CD14-positive monocyte (primary cell): ENCODE results near the gene TMED10. TPM values are rescaled to one million over a fixed set of nuclear protein-coding genes. Genes with fewer than 3 reads are reported as not detected.

ENCODE experiments used
- DNase-seq, 3 donors: peaks; one replicate each; pipeline ENCODE4 v3.0.0-alpha.2; 2011 to 2022
- H2AFZ ChIP-seq: 2 replicates; pipeline ENCODE4 v1.6.0; 2012; ENCODE audit warnings: mild to moderate bottlenecking, low read depth, low read length, inconsistent platforms; ENCODE audit not compliant: insufficient read depth, poor library complexity, severe bottlenecking
- H3K27ac ChIP-seq, 2 donors: 1 replicate in 1 of 2; 2 replicates in 1 of 2; pipeline ENCODE4 v1.5.1; 2012 to 2013; ENCODE audit warnings: low read length in 2 of 2, control low read depth in 1 of 2, inconsistent platforms in 1 of 2, low read depth in 1 of 2, mild to moderate bottlenecking in 1 of 2
- H3K27me3 ChIP-seq, 2 donors: one replicate each; pipeline versions ENCODE4 v1.6.0 to v1.6.1; 2011 to 2013; ENCODE audit warnings: low read length in 2 of 2; ENCODE audit not compliant: control insufficient read depth in 2 of 2, insufficient read depth in 2 of 2
- H3K36me3 ChIP-seq, 2 donors: replicated peaks in 1 of 2; 1 replicate in 1 of 2; 2 replicates in 1 of 2; pipeline versions ENCODE4 v1.5.1 to v1.6.1; 2012 to 2013; ENCODE audit warnings: low read length in 2 of 2, control low read depth in 1 of 2, inconsistent platforms in 1 of 2, mild to moderate bottlenecking in 1 of 2; ENCODE audit not compliant: insufficient read depth in 2 of 2, control insufficient read depth in 1 of 2
- H3K4me1 ChIP-seq, 2 donors: 1 replicate in 1 of 2; 2 replicates in 1 of 2; pipeline versions ENCODE4 v1.5.1 to v1.6.1; 2012 to 2013; ENCODE audit warnings: low read length in 2 of 2, control low read depth in 1 of 2, inconsistent platforms in 1 of 2, mild to moderate bottlenecking in 1 of 2, moderate library complexity in 1 of 2; ENCODE audit not compliant: insufficient read depth in 2 of 2, control insufficient read depth in 1 of 2
- H3K4me2 ChIP-seq: replicated peaks from 2 replicates; pipeline ENCODE3; 2012; ENCODE audit warnings: low read length, moderate library complexity, mild to moderate bottlenecking; ENCODE audit not compliant: poor library complexity, severe bottlenecking; ENCODE audit errors: extremely low read depth
- H3K4me3 ChIP-seq, 3 experiments: fragments of 200-600 bp in 1 of 3; sonication (generic) in 1 of 3; replicated peaks in 1 of 3; 1 replicate in 2 of 3; 2 replicates in 1 of 3; pipeline ENCODE4 v1.5.1; 2011 to 2013; ENCODE audit warnings: low read length in 3 of 3, mild to moderate bottlenecking in 3 of 3, control low read depth in 2 of 3, low read depth in 2 of 3, inconsistent platforms in 1 of 3, moderate library complexity in 1 of 3
- H3K79me2 ChIP-seq: 2 replicates; pipeline ENCODE4 v1.6.0; 2012; ENCODE audit warnings: mild to moderate bottlenecking, control low read depth, inconsistent platforms, low read length, moderate library complexity; ENCODE audit not compliant: insufficient read depth
- H3K9ac ChIP-seq: 2 replicates; pipeline ENCODE4 v1.6.0; 2017; ENCODE audit warnings: low read length, mild to moderate bottlenecking; ENCODE audit not compliant: insufficient read depth, poor library complexity, severe bottlenecking
- H3K9me3 ChIP-seq, 2 donors: replicated peaks in 1 of 2; 1 replicate in 1 of 2; 2 replicates in 1 of 2; pipeline versions ENCODE4 v1.5.1 to v1.6.1; 2012 to 2013; ENCODE audit warnings: low read length in 2 of 2, control low read depth in 1 of 2; ENCODE audit not compliant: control insufficient read depth in 1 of 2, insufficient read depth in 1 of 2
- H4K20me1 ChIP-seq: 2 replicates; pipeline ENCODE4 v1.6.0; 2012; ENCODE audit warnings: mild to moderate bottlenecking, low read length, control low read depth, moderate library complexity; ENCODE audit not compliant: insufficient read depth
- H3K27ac Mint-ChIP-seq, 7 donors: one replicate each; pipeline ENCODE4 v1.8.0; 2020; ENCODE audit warnings: mild to moderate bottlenecking in 7 of 7, mixed read lengths in 7 of 7, moderate library complexity in 6 of 7, inconsistent platforms in 2 of 7
- H3K27me3 Mint-ChIP-seq, 3 donors: one replicate each; pipeline ENCODE4 v1.8.0; 2021 to 2022; ENCODE audit warnings: low read depth in 3 of 3, mild to moderate bottlenecking in 3 of 3, mixed read lengths in 3 of 3, moderate library complexity in 3 of 3, inconsistent platforms in 1 of 3
- H3K36me3 Mint-ChIP-seq, 2 donors: one replicate each; pipeline ENCODE4 v1.8.0; 2020; ENCODE audit warnings: mixed read lengths in 2 of 2, inconsistent platforms in 1 of 2, mild to moderate bottlenecking in 1 of 2
- H3K4me1 Mint-ChIP-seq: one replicate; pipeline ENCODE4 v1.8.0; 2020; ENCODE audit warnings: mild to moderate bottlenecking, mixed read lengths
- H3K4me3 Mint-ChIP-seq, 2 donors: one replicate each; pipeline ENCODE4 v1.8.0; 2020; ENCODE audit warnings: mild to moderate bottlenecking in 2 of 2, mixed read lengths in 2 of 2, moderate library complexity in 1 of 2
- H3K9me3 Mint-ChIP-seq, 7 donors: one replicate each; pipeline ENCODE4 v1.8.0; 2020 to 2022; ENCODE audit warnings: mixed read lengths in 7 of 7, mild to moderate bottlenecking in 6 of 7, moderate library complexity in 6 of 7, inconsistent platforms in 2 of 7
- WGBS: methylation state at CpG from one replicate; pipeline ENCODE4 v1.1.5; 2013; ENCODE audit warnings: missing lambda C conversion rate; ENCODE audit not compliant: insufficient coverage; 5-methylcytosine and 5-hydroxymethylcytosine counted together
- intact Hi-C, 2 donors: fragments of 100-400 bp; cut with micrococcal nuclease; formaldehyde crosslinking; loops; one replicate each; pipeline versions ENCODE4 v1.15.0 to v1.15.1; 2023
- polyA plus RNA-seq, 3 donors: library from polyadenylated mRNA; depleted of rRNA in 1 of 3; unstranded in 2 of 3; stranded (reverse) in 1 of 3; fragments of 300-500 nt in 2 of 3; fragments of >200 nt in 1 of 3; fragmentation: Illumina TruSeq in 2 of 3; gene quantifications; 1 replicate in 2 of 3; 2 replicates in 1 of 3; pipeline ENCODE4 v1.2.3, GENCODE V29; 2012 to 2021
- TF ChIP-seq, protein P1 (sequence below): fragments of 200-600 bp; IDR thresholded peaks from one replicate; pipeline ENCODE4 v1.8.0; 2022; ENCODE audit warnings: antibody characterized with exemption, mild to moderate bottlenecking

Gene TMED10
- polyA plus RNA-seq, 3 donors: 98.5 to 243 (median 233) TPM

DNA sequence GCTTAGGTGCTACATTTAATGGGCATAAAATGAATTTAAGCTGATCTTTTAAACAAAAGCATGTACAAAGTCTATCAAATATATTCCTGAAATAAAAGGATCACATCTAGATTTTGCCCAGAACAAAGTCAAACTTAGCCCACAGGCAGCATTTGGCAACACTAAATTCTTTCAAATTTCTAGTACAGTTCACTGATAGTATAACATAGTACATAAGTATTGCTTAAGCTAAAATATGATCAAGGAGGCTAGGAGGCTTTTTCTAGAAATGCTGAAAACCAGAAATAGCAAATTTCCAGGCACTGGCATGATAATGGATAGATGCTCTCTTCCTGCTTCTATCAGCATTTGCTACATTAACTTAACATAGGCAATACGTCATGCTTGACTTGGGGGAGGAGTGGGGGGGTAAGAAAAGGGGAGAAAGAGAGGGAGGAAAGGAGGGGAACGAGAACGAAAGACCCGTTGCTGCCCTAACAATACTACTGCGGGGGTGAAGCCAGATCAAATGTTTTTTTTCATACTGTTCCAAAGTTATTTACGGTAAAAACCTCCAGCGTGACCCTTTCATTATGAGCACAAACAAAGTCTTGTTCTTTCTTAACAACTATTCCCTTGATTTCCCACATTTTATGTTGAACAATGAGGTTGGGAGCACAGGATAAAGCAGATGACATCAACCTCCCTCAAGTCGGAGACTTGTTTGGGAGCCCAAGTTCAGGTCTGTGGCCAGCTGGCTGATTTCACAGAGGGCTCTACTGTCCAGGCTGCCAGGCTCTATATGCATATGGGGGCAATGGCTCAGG is 10.6 kb downstream of the TMED10 start:
- Histone ChIP-seq H3K4me1 (peaks cover 27 to 48% of the 10 kb centered on the region in 2 donors), H3K9me3 (no peaks in the 10 kb centered on the region), H3K79me2 (peaks cover 98% of the 10 kb centered on the region), H4K20me1 (peaks cover 17% of the 10 kb centered on the region), H3K27me3 (no peaks in the 10 kb centered on the region), H3K36me3 (peaks cover 4 to 18% of the 10 kb centered on the region in 2 donors), H3K9ac (no peak overlapping the region), H3K4me2 (no peak overlapping the region), H3K27ac (peak overlapping the region in 1 of 2 donors; percentile 26), H2AFZ (no peak overlapping the region), H3K4me3 (no peak overlapping the region)
- no peaks in the 10 kb centered on the region for H3K27me3 Mint-ChIP-seq
- TF ChIP-seq, protein P1, sequence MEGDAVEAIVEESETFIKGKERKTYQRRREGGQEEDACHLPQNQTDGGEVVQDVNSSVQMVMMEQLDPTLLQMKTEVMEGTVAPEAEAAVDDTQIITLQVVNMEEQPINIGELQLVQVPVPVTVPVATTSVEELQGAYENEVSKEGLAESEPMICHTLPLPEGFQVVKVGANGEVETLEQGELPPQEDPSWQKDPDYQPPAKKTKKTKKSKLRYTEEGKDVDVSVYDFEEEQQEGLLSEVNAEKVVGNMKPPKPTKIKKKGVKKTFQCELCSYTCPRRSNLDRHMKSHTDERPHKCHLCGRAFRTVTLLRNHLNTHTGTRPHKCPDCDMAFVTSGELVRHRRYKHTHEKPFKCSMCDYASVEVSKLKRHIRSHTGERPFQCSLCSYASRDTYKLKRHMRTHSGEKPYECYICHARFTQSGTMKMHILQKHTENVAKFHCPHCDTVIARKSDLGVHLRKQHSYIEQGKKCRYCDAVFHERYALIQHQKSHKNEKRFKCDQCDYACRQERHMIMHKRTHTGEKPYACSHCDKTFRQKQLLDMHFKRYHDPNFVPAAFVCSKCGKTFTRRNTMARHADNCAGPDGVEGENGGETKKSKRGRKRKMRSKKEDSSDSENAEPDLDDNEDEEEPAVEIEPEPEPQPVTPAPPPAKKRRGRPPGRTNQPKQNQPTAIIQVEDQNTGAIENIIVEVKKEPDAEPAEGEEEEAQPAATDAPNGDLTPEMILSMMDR: no peak
- H3K9me3 Mint-ChIP-seq: peaks cover 0 to 4% (median 0%) of the 10 kb centered on the region in 7 donors
- H3K4me3 Mint-ChIP-seq: no peak overlapping the region
- 86% methylated on average over 1 of the region's 8 CpGs for WGBS
- no peak for DNase-seq
- intact Hi-C loops: no loop called here
- H3K36me3 Mint-ChIP-seq: peaks cover 16 to 31% of the 10 kb centered on the region in 2 donors
- H3K27ac Mint-ChIP-seq: peak overlapping the region in 3 of 7 donors; percentile 31 to 55 (median 50)
- H3K4me1 Mint-ChIP-seq: peaks cover 48% of the 10 kb centered on the region

GRCh38 chr14:75164809-75165208 is 11.6 kb downstream of the TMED10 start:
- H3K27ac Mint-ChIP-seq: peak overlapping the region in 1 of 7 donors; percentile 29
- H3K36me3 Mint-ChIP-seq: peaks cover 17 to 34% of the 10 kb centered on the region in 2 donors
- Histone ChIP-seq H3K27ac (peak overlapping the region in 1 of 2 donors; percentile 7), H3K79me2 (peaks cover 100% of the 10 kb centered on the region), H3K4me3 (no peak overlapping the region), H3K4me2 (no peak overlapping the region), H3K9ac (no peak overlapping the region), H2AFZ (no peak overlapping the region), H4K20me1 (peaks cover 17% of the 10 kb centered on the region), H3K9me3 (no peaks in the 10 kb centered on the region), H3K36me3 (peaks cover 4 to 19% of the 10 kb centered on the region in 2 donors), H3K27me3 (no peaks in the 10 kb centered on the region), H3K4me1 (peaks cover 24 to 43% of the 10 kb centered on the region in 2 donors)
- TF ChIP-seq, protein P1: no peak
- no peak overlapping the region for H3K4me3 Mint-ChIP-seq
- no peaks in the 10 kb centered on the region for H3K27me3 Mint-ChIP-seq
- intact Hi-C loops: no loop called here
- no CpG with 5 or more reads among the region's 1 CpG for WGBS
- peaks cover 0 to 2% (median 0%) of the 10 kb centered on the region in 7 donors for H3K9me3 Mint-ChIP-seq
- DNase-seq: no peak
- H3K4me1 Mint-ChIP-seq: peaks cover 42% of the 10 kb centered on the region
